ENCODE measurements around the gene PARM1.

DNA sequence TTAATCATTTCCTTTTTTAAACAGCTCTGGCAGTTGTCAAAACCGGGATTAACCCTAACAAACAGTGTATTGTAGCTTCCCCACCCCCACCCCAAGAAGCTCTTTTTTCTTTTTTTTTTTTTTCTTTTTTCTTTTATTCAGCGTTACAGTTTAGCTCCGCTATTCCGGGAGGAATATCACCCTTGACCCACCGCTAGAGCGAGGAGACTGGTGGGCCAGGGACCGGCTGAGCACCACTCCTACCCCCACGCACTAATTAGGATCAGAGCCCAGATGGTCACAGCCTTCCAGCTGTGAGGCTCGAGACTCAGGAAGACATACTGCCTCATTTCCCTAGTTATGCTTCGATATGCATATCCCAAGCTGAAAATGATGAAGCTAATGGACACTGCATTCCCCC lies 2.0 kb downstream of the PARM1 start:
- TF ChIP-seq, protein P1, sequence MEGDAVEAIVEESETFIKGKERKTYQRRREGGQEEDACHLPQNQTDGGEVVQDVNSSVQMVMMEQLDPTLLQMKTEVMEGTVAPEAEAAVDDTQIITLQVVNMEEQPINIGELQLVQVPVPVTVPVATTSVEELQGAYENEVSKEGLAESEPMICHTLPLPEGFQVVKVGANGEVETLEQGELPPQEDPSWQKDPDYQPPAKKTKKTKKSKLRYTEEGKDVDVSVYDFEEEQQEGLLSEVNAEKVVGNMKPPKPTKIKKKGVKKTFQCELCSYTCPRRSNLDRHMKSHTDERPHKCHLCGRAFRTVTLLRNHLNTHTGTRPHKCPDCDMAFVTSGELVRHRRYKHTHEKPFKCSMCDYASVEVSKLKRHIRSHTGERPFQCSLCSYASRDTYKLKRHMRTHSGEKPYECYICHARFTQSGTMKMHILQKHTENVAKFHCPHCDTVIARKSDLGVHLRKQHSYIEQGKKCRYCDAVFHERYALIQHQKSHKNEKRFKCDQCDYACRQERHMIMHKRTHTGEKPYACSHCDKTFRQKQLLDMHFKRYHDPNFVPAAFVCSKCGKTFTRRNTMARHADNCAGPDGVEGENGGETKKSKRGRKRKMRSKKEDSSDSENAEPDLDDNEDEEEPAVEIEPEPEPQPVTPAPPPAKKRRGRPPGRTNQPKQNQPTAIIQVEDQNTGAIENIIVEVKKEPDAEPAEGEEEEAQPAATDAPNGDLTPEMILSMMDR (conservative IDR thresholded peaks at IDR 0.05 in 1 of 2, IDR thresholded peaks at IDR 0.05 in 1 of 2; ENCODE audit: low read depth in 1 of 2, low read length in 2 of 2): no peak
- TF ChIP-seq EZH2 (IDR thresholded peaks at IDR 0.05; ENCODE audit: low read length, missing control alignments): no peak
